Measurements from ENCODE around the gene PIGN. TPM values are rescaled to one million over a fixed set of nuclear protein-coding genes. Genes with fewer than 3 reads are reported as not detected.

PIGN gene
- total and polyA plus RNA-seq, 2 of the 8 experiments (the other 6 are each of a cell fraction or from before 2014, with no cell fraction given): 20.9 to 26.3 TPM

DNA sequence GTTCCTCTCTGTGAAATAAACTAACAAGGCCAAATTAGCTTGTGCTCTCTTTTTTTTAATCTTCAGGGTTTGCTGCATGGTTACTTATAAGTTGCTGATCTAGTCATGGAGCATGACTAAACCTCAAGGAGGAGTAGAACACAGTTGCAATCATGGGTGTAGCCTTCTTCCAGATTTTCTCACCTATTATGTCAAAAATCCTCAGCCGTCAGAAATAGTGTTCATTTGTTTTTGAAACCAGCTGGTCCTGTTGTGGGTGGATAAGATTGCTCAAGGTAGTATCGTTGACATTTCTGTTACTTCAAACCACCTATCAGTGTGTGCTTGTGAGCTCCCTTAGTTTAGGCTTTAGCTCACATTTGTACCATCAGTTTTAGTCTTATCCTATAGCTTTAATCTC is 11.4 kb upstream of the PIGN start (continued):
- TF ChIP-seq, protein P1, sequence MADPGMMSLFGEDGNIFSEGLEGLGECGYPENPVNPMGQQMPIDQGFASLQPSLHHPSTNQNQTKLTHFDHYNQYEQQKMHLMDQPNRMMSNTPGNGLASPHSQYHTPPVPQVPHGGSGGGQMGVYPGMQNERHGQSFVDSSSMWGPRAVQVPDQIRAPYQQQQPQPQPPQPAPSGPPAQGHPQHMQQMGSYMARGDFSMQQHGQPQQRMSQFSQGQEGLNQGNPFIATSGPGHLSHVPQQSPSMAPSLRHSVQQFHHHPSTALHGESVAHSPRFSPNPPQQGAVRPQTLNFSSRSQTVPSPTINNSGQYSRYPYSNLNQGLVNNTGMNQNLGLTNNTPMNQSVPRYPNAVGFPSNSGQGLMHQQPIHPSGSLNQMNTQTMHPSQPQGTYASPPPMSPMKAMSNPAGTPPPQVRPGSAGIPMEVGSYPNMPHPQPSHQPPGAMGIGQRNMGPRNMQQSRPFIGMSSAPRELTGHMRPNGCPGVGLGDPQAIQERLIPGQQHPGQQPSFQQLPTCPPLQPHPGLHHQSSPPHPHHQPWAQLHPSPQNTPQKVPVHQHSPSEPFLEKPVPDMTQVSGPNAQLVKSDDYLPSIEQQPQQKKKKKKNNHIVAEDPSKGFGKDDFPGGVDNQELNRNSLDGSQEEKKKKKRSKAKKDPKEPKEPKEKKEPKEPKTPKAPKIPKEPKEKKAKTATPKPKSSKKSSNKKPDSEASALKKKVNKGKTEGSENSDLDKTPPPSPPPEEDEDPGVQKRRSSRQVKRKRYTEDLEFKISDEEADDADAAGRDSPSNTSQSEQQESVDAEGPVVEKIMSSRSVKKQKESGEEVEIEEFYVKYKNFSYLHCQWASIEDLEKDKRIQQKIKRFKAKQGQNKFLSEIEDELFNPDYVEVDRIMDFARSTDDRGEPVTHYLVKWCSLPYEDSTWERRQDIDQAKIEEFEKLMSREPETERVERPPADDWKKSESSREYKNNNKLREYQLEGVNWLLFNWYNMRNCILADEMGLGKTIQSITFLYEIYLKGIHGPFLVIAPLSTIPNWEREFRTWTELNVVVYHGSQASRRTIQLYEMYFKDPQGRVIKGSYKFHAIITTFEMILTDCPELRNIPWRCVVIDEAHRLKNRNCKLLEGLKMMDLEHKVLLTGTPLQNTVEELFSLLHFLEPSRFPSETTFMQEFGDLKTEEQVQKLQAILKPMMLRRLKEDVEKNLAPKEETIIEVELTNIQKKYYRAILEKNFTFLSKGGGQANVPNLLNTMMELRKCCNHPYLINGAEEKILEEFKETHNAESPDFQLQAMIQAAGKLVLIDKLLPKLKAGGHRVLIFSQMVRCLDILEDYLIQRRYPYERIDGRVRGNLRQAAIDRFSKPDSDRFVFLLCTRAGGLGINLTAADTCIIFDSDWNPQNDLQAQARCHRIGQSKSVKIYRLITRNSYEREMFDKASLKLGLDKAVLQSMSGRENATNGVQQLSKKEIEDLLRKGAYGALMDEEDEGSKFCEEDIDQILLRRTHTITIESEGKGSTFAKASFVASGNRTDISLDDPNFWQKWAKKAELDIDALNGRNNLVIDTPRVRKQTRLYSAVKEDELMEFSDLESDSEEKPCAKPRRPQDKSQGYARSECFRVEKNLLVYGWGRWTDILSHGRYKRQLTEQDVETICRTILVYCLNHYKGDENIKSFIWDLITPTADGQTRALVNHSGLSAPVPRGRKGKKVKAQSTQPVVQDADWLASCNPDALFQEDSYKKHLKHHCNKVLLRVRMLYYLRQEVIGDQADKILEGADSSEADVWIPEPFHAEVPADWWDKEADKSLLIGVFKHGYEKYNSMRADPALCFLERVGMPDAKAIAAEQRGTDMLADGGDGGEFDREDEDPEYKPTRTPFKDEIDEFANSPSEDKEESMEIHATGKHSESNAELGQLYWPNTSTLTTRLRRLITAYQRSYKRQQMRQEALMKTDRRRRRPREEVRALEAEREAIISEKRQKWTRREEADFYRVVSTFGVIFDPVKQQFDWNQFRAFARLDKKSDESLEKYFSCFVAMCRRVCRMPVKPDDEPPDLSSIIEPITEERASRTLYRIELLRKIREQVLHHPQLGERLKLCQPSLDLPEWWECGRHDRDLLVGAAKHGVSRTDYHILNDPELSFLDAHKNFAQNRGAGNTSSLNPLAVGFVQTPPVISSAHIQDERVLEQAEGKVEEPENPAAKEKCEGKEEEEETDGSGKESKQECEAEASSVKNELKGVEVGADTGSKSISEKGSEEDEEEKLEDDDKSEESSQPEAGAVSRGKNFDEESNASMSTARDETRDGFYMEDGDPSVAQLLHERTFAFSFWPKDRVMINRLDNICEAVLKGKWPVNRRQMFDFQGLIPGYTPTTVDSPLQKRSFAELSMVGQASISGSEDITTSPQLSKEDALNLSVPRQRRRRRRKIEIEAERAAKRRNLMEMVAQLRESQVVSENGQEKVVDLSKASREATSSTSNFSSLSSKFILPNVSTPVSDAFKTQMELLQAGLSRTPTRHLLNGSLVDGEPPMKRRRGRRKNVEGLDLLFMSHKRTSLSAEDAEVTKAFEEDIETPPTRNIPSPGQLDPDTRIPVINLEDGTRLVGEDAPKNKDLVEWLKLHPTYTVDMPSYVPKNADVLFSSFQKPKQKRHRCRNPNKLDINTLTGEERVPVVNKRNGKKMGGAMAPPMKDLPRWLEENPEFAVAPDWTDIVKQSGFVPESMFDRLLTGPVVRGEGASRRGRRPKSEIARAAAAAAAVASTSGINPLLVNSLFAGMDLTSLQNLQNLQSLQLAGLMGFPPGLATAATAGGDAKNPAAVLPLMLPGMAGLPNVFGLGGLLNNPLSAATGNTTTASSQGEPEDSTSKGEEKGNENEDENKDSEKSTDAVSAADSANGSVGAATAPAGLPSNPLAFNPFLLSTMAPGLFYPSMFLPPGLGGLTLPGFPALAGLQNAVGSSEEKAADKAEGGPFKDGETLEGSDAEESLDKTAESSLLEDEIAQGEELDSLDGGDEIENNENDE (IDR thresholded peaks at IDR 0.05; ENCODE audit: insufficient replicate concordance, low read length): no peak
- TF ChIP-seq, protein P2, sequence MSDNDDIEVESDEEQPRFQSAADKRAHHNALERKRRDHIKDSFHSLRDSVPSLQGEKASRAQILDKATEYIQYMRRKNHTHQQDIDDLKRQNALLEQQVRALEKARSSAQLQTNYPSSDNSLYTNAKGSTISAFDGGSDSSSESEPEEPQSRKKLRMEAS (IDR thresholded peaks at IDR 0.05): no peak
- TF ChIP-seq SUZ12 (IDR thresholded peaks at IDR 0.05; ENCODE audit: low read length): no peak
- no peak for TF ChIP-seq CBX8 (IDR thresholded peaks at IDR 0.05; ENCODE audit: borderline replicate concordance, low read depth, low read length)
- TF ChIP-seq FOSL1 (IDR thresholded peaks at IDR 0.05; ENCODE audit: insufficient read depth, low read depth, low read length): no peak
- no peak for TF ChIP-seq RXRA (IDR thresholded peaks at IDR 0.05; ENCODE audit: insufficient read depth, low read depth, low read length)
- no peak for TF ChIP-seq NRF1 (IDR thresholded peaks at IDR 0.05; ENCODE audit: low read depth, low read length)
- no peak for TF ChIP-seq TAF7 (optimal IDR thresholded peaks at IDR 0.05; ENCODE audit: borderline replicate concordance, low read depth, low read length)
- no peak for TF ChIP-seq SIRT6 (IDR thresholded peaks at IDR 0.05; ENCODE audit: low read length)
- TF ChIP-seq BCL11A (IDR thresholded peaks at IDR 0.05; ENCODE audit: low read depth in 2 of 2, low read length in 2 of 2): no peak
- no peak for TF ChIP-seq POLR2A (IDR thresholded peaks at IDR 0.05; ENCODE audit: control extremely low read depth in 1 of 2, low read depth in 2 of 2, low read length in 2 of 2)

All from H1 (cell line).